ENCODE measurements around the gene FAM168A.

Gene FAM168A

DNA sequence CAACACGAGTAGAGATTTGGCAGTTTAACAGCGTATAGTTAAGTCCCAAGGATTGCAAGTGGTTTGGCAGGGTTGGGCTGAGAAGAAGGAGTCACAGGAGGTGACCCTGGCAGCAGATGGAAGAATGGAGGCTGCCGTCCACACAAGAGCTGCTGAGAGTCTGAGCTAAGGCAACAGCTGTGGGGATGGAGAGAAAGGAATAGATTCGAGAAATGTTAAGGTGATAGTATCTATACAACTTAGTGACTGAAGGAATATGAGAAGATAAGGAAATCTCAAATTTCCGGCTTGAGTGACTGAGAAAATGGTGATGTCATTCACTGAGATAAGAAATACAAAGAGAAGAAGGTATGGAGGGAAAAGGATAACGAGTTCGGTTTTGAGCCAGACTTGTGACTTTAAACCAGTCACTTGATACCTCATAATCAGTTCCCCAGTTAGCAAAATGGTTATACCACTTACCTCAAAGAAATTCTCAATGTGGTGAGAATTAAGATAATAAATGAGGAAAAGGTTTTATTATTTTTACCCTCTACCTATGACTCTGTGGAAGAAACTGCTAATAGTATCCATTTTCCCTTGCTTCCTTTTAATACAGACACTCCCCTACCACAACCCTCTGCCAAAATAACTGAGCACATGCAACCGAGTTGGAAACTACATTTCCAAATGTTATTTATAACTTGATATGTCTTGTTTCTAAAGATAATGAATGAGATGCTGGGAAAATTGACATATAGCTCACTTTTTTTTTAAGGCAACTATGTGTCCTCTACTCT, 30.7 kb downstream of the FAM168A start:
- no peak for TF ChIP-seq CTCF (conservative IDR thresholded peaks at IDR 0.05; ENCODE audit: low read length)
- DNase-seq (ENCODE audit: low read depth) = no peak
- no peak overlapping the region for H3K4me3 ChIP-seq (ENCODE audit: low read length)

DNA sequence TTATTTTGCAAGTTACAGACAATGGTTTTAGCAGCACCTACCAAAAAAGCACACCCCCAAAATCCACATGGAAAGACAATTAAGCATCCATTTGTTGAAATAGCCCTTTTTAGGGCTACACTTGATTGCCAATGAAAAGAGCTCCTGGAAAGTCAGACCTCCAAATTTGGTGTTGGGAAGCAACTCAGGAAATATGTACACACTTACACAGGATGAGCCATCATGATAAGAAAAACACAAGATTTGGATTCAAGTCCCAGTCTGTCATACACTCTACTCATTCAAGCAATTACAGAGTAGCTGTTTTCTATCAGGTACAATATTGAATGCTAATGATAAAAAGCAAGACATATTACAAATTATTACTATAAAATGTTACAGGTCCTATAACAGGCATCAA, 31.5 kb downstream of the FAM168A start:
- no peak for DNase-seq (ENCODE audit: low read depth)
- H3K4me3 ChIP-seq (ENCODE audit: low read length) = no peak overlapping the region
- TF ChIP-seq CTCF (conservative IDR thresholded peaks at IDR 0.05; ENCODE audit: low read length) = no peak

DNA sequence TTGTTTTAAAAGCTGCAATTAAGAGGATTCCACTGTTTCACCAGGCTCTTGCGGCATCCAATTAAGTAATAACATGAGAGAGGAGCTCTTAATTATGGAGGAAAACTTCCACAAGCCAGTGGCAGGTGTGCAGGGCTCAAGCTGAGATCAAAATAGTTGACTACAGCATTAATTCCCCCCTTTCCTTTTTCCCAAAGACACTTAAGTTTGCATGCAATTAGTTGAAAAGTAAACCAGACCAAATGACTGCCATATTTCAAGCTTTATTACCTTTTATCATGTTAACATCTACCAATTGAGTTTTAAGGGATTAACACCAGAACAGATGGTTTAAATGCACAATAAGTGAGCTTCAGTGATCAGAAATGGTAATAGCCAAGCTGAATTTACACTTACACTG, 32.1 kb downstream of the FAM168A start:
- no peak overlapping the region for H3K4me3 ChIP-seq (ENCODE audit: low read length)
- DNase-seq (ENCODE audit: low read depth) = no peak
- TF ChIP-seq CTCF (conservative IDR thresholded peaks at IDR 0.05; ENCODE audit: low read length) = no peak

DNA sequence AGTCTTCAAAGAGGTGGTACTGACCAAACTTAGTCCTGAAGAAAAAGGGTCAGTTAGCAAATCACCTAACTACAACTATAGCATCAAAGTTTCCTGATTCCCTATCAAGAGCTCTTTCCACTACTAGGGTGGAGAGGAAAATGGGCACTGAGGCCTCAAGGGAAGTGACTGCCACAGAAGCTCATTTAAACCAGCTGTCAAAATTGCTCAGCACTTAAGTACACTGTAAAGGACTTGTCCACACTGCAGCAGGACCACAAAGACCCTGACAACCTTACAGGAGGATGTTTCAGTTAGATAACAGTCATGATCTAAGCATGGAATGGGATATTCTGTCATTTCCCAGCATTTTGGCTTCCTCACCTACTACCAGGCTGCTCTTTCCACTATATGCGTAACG, 33.0 kb downstream of the FAM168A start:
- DNase-seq (ENCODE audit: low read depth) = no peak
- no peak for TF ChIP-seq CTCF (conservative IDR thresholded peaks at IDR 0.05; ENCODE audit: low read length)
- H3K4me3 ChIP-seq (ENCODE audit: low read length) = no peak overlapping the region

DNA sequence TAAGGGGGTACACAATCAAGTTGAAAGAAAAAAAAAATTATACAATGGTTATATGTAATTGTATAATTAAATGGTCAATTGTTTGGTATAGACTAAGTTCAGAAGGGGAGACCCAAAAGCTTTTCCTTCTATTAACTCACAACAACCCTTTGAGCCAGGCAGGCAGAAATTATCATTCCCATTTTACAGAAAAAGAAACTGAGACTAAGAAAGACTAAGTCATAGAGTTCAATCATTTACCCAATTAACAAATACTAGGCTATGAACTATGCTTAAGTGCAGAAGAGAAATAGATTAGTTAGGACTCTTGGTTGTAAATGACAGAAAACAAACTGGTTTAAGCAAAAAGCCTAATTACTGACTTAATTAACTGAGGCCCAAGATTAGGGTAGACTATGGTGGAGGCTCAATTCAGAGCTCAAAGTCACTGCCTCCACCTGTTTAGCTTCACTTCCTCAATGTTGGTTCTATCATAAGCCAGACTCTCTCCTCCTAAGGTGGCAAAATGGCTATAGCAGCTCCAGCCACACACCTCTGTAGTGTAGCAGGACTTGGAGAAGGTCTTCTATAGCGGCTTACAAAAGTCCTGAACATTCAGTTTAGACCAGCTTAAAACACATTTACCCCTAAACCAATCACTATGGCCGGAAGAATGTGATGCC, 34.2 kb downstream of the FAM168A start:
- H3K4me3 ChIP-seq (ENCODE audit: low read length) = no peak overlapping the region
- TF ChIP-seq CTCF (conservative IDR thresholded peaks at IDR 0.05; ENCODE audit: low read length) = no peak
- no peak for DNase-seq (ENCODE audit: low read depth)

DNA sequence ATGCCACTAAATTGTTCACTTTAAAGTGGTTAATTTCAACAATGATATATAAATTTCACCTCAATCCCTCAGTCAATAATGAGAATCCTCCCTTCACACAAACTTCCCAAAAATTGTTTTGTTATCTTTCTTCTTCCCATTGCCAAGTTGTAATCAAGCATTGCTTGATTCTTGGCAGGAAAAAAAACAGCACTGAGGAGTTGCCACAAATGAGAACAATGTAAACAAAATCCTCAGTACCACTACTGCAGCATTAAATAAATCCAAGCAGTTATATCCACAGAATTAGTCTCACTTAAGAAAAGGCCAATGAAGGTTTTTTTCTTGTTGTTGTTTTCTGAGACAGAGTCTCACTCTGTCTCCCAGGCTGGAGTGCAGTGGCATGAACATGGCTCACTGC, 38.2 kb downstream of the FAM168A start:
- no peak for DNase-seq (ENCODE audit: low read depth)
- TF ChIP-seq CTCF (conservative IDR thresholded peaks at IDR 0.05; ENCODE audit: low read length) = no peak
- no peak overlapping the region for H3K4me3 ChIP-seq (ENCODE audit: low read length)

- no peak for TF ChIP-seq CTCF (conservative IDR thresholded peaks at IDR 0.05; ENCODE audit: low read length)
- no peak overlapping the region for H3K4me3 ChIP-seq (ENCODE audit: low read length)
- DNase-seq (ENCODE audit: low read depth) = no peak
Observed at GRCh38 chr11:73556966-73557365, 40.9 kb downstream of the FAM168A start.

Measured in AG10803 (cell line).